Mucosa of rectum (tissue), 2 donors: Measurements from ENCODE around the gene CARD19.

Experiments used
- H3K27ac ChIP-seq, 2 donors: one replicate each; pipeline ENCODE4 v1.7.0; 2013; ENCODE audit warnings: inconsistent platforms in 2 of 2, low read depth in 2 of 2, low read length in 2 of 2
- H3K27me3 ChIP-seq, 2 donors: one replicate each; pipeline ENCODE4 v1.7.0; 2013; ENCODE audit warnings: low read length in 2 of 2; ENCODE audit not compliant: control insufficient read depth in 2 of 2, insufficient read depth in 2 of 2
- H3K36me3 ChIP-seq, 2 donors: one replicate each; pipeline ENCODE4 v1.7.0; 2013; ENCODE audit warnings: low read length in 2 of 2; ENCODE audit not compliant: control insufficient read depth in 2 of 2, insufficient read depth in 2 of 2
- H3K4me1 ChIP-seq, 2 donors: one replicate each; pipeline ENCODE4 v1.7.0; 2013; ENCODE audit warnings: low read length in 2 of 2, mild to moderate bottlenecking in 1 of 2; ENCODE audit not compliant: control insufficient read depth in 2 of 2, insufficient read depth in 2 of 2
- H3K4me3 ChIP-seq, 2 donors: one replicate each; pipeline ENCODE4 v1.7.0; 2013; ENCODE audit warnings: low read length in 2 of 2
- H3K9ac ChIP-seq, 2 donors: one replicate each; pipeline ENCODE4 v1.7.0; 2013; ENCODE audit warnings: low read length in 2 of 2, low read depth in 1 of 2, mild to moderate bottlenecking in 1 of 2
- H3K9me3 ChIP-seq, 2 donors: one replicate each; pipeline ENCODE4 v1.7.0; 2013; ENCODE audit warnings: low read length in 2 of 2; ENCODE audit not compliant: control insufficient read depth in 2 of 2
- donor health status: healthy.
- donor health status: Normal muscosa, but diverticular disease.

The CARD19 gene

DNA sequence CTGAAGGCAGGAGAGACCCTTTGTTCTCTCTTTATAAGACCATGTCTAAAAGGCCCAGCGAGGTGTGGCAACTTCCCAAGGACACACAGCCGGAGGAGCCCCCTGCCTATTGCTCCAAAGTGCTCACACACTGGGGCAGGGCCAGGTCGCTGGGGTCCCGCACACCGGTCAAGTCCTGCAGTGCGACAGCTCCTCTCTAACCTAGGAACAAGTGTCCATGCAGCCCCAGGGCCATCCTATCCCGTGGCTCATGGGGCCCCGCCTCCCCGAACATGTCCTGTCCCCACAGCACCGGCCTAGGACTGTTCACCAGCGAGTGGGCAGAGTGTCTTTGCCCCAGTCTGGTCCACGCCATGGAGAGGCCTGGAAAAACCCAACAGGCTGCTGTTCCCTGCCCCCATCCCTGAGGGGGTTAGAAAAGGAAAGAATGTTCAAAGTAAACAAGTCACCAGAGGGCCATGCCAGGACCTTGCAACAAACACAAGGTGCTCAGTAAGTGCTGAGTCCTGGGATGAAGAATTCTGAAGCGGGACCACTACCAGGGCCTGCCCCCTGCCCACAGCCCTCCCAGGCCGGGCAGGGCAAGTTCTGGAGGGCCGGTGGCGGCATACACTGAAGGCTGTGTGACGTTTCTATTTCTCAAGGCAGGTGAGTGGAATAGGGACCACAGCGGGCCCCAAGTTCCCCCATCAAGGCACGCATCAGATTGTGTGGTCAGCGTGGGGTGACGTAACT, 37.1 kb downstream of the CARD19 start:
- H3K9me3 ChIP-seq, result no peaks in the 10 kb centered on the region
- H3K4me1 ChIP-seq, result peaks cover 43 to 48% of the 10 kb centered on the region in 2 donors
- peak overlapping the region; percentile 83 to 85 for H3K4me3 ChIP-seq
- no peaks in the 10 kb centered on the region for H3K36me3 ChIP-seq
- H3K27ac ChIP-seq, result peak overlapping the region; percentile 94
- peak overlapping the region; percentile 85 to 95 for H3K9ac ChIP-seq
- no peaks in the 10 kb centered on the region for H3K27me3 ChIP-seq

DNA sequence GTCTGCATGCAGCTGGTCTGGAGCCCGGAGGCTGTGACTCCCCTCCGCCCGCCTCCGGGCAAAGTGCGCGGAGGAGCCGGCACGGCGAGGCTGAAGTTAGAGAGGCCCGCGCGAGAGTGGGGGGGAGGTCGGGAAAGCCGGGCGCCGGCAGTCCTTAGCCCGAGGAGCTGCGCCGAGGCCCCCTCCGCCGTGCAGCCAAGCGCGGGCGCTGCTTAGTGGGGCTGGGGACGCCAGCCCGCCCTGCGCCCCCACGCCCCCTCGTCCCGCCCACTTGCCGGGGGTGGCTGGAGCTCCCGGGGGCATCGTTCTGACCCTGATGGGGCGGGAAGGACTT, 37.6 kb downstream of the CARD19 start:
- peak overlapping the region; percentile 94 for H3K27ac ChIP-seq
- H3K4me1 ChIP-seq, result peaks cover 39 to 43% of the 10 kb centered on the region in 2 donors
- H3K9ac ChIP-seq, result peak overlapping the region; percentile 85 to 95
- peak overlapping the region; percentile 83 to 85 for H3K4me3 ChIP-seq
- no peaks in the 10 kb centered on the region for H3K36me3 ChIP-seq
- H3K9me3 ChIP-seq, result no peaks in the 10 kb centered on the region
- no peaks in the 10 kb centered on the region for H3K27me3 ChIP-seq

DNA sequence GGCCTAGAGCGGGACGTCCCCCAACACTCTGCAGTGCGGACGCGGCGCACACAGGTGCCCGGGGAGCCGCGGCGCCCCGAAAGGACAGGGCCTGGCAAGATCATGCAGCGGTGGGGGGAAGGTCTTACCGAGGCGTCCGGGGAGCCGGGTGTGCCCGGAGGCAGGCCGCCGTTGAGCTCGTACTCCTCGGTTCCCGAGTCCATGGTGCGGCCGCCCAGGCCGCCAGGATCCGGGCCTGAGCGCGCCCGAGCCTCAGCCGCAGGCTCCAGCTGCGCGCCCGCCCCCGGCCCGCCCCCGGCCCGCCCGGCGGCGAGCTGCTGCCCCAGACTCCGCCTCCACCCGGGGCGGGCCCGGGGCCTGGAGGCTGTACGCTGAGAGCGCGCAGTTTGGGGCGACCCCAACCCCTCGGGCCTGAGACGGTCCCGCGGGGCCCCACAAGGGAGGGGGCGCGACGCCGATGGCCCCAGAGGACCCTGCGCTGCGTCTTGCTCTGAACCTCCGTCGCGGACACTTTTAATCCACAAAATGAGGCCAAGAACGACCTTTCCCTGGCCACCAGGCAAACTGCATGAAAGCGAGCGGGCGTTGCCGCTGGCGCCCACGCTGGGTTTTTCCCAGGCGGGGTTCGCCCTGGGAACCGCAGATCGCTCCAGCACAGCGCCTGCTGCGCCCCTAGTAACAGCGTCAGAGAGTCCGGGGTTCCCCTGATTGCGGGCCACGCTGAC, 38.2 kb downstream of the CARD19 start, which contains the start of gene NINJ1:
Gene NINJ1, minus strand, starts transcription at position 237 of the 725 bp plus-strand sequence. Its CDS starts 34 bp downstream, at position 203.
- no peaks in the 10 kb centered on the region for H3K27me3 ChIP-seq
- peak within 1 kb of the TSS; percentile 83 to 85 for H3K4me3 ChIP-seq
- H3K9me3 ChIP-seq, result no peaks in the 10 kb centered on the region
- peak within 1 kb of the TSS; percentile 94 for H3K27ac ChIP-seq
- H3K4me1 ChIP-seq, result peaks cover 39 to 43% of the 10 kb centered on the region in 2 donors
- H3K36me3 ChIP-seq, result no peaks in the 10 kb centered on the region
- peak within 1 kb of the TSS; percentile 91 to 95 for H3K9ac ChIP-seq

DNA sequence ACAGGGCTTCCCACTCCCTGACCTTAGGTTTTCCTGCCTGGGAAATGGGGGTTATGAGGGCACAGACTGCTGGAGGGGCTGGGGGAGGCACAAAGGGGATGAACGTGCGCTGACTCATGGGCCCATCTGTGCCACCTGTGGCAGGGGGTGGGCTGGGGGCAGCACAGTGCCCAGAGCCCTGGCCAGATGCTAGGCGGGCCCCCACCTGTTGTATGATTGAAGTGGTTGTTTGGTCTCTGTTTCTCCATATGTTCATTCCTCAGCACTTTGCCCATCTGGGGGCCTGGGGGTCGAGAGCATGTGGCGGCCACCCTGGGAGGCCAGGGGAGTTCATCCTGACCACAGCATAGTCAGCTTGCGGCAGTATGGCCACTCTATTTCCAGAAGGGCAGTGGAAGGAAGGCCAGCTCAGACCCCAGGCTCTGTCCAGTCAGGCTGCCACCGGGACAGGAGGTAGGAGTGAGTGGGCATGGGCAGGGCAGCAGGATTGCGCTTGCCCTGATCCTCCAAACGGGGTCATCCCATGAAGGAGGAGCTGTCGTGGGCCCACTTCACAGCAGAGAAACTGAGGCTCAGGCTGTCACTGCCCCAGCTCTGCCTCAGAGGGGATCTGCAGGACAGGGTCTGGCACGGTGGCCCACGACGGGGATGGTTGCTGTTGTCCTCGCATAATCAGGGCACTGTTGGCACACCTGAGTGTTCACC, 38.9 kb downstream of the CARD19 start:
- no peaks in the 10 kb centered on the region for H3K9me3 ChIP-seq
- peak overlapping the region; percentile 91 to 95 for H3K9ac ChIP-seq
- peaks cover 39 to 40% of the 10 kb centered on the region in 2 donors for H3K4me1 ChIP-seq
- H3K27me3 ChIP-seq, result no peaks in the 10 kb centered on the region
- H3K4me3 ChIP-seq, result peak overlapping the region; percentile 83 to 85
- H3K27ac ChIP-seq, result peak overlapping the region; percentile 84 to 94
- no peaks in the 10 kb centered on the region for H3K36me3 ChIP-seq

DNA sequence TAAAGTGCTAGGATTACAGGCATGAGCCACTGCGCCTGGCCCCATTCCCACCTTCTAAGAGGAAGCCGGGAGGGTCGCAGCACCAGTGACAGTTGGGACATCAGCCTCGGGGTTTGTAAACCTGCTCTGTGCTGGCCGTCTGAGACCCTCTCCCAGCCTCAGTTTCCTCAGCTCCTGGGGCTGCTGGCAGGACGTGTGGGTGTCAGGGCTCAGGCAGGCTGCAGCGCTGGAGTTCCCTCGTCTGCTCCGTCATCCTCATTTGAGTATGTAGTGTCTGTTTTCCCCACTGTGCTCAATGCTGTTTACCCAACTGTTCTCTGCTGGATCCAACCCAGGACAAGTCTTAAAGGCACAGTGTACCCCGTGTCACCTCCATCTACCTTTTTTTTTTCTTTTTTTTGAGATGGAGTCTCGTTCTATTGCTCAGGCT, 40.0 kb downstream of the CARD19 start:
- no peak overlapping the region for H3K4me3 ChIP-seq
- H3K27ac ChIP-seq, result no peak overlapping the region
- H3K9ac ChIP-seq, result peak overlapping the region in 1 of 2 donors; percentile 12
- H3K27me3 ChIP-seq, result no peaks in the 10 kb centered on the region
- no peaks in the 10 kb centered on the region for H3K9me3 ChIP-seq
- peaks cover 34 to 38% of the 10 kb centered on the region in 2 donors for H3K4me1 ChIP-seq
- no peaks in the 10 kb centered on the region for H3K36me3 ChIP-seq

DNA sequence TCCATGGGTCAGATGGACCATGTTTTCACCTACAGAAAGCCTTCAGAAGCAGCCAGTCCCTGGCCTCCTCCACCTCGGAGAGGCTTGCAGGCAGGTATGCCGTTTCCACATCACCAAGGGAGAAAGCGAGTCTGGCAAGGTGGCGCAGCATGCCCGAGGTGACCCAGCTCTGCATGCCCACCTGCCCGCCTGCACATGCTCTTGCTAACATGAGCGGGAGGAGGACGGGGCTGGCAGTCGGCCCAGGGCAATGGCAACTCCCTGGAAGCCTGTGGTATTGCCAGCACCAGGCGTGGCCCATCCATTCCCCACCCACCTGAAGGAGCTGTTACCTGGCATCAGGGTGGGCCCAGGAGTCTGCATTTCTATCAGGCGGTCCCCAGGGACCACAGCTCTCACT, 41.3 kb downstream of the CARD19 start:
- no peak overlapping the region for H3K4me3 ChIP-seq
- no peaks in the 10 kb centered on the region for H3K27me3 ChIP-seq
- no peak overlapping the region for H3K27ac ChIP-seq
- H3K9ac ChIP-seq, result no peak overlapping the region
- peaks cover 22 to 25% of the 10 kb centered on the region in 2 donors for H3K4me1 ChIP-seq
- H3K9me3 ChIP-seq, result no peaks in the 10 kb centered on the region
- H3K36me3 ChIP-seq, result no peaks in the 10 kb centered on the region

DNA sequence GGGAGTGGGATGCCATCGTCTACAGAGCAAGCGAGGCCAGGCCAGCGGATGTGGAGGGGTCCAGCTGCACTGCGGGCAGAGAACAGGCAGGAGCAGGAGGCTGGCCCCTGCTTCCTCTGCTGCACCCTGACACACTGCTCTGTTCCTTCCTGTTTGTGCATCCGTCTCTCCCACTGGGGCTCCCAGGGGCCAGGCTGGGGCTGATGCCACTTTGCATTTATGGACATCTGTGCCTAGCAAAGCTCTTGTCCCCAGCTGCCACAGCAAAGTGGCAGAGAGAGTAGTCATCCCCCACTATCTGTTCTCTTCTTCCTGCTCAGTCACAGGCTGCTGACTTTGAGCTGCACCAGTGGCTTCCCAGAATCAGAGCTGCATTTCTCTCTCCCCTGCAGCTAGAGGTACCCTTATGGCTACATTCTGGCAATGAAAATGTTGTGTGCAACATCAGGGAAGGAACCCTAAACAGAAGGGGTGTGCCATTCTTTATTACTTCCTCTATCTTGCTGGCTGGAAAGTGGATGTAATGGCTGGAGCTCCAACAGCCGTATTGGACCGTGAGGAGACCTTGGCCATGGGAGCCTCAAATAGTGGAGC, 42.3 kb downstream of the CARD19 start:
- peaks cover 13 to 15% of the 10 kb centered on the region in 2 donors for H3K4me1 ChIP-seq
- H3K27ac ChIP-seq, result no peak overlapping the region
- H3K36me3 ChIP-seq, result no peaks in the 10 kb centered on the region
- no peaks in the 10 kb centered on the region for H3K9me3 ChIP-seq
- no peaks in the 10 kb centered on the region for H3K27me3 ChIP-seq
- H3K9ac ChIP-seq, result no peak overlapping the region
- H3K4me3 ChIP-seq, result no peak overlapping the region

DNA sequence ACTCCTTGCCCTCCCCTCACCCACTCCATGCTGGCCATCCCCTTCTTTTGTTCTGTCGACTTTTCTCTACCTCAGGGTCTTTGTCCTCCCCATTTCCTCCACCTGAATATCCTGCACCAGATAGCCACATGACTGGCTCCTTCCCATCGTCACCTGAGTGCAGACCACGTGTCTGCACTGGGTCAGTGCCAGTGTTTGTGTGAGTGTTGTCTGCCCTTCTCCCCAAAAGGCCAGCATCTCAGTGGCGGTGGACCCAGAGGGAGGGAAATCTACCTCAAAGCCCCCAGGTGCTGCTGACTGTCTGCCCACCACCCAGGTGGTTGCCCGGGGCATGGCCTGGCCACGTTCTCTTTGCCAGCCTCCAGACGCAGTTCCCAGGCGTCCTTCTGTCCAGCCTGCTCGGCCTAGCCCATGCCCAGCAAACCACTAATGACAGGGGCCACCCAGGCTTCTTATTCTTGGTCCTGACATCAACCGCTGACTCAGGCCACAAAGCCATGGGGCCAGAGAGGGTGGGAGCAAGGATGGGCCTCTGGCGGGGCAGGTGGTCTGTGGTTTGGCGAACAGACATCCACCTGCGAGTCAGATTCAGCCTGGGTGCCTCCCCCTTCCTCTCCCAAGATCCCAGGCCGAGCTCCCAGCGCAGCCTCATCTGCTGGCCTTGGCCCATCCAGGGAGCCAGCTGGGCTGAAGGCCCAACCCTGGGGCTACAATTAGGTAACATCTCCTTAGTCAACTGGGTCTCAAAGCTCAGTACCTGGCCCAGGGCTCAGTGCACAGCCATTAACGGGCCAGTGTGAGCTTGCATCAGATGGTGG, 43.6 kb downstream of the CARD19 start:
- no peak overlapping the region for H3K4me3 ChIP-seq
- H3K36me3 ChIP-seq, result no peaks in the 10 kb centered on the region
- H3K27me3 ChIP-seq, result no peaks in the 10 kb centered on the region
- no peak overlapping the region for H3K9ac ChIP-seq
- peaks cover 10 to 16% of the 10 kb centered on the region in 2 donors for H3K4me1 ChIP-seq
- no peaks in the 10 kb centered on the region for H3K9me3 ChIP-seq
- H3K27ac ChIP-seq, result no peak overlapping the region

DNA sequence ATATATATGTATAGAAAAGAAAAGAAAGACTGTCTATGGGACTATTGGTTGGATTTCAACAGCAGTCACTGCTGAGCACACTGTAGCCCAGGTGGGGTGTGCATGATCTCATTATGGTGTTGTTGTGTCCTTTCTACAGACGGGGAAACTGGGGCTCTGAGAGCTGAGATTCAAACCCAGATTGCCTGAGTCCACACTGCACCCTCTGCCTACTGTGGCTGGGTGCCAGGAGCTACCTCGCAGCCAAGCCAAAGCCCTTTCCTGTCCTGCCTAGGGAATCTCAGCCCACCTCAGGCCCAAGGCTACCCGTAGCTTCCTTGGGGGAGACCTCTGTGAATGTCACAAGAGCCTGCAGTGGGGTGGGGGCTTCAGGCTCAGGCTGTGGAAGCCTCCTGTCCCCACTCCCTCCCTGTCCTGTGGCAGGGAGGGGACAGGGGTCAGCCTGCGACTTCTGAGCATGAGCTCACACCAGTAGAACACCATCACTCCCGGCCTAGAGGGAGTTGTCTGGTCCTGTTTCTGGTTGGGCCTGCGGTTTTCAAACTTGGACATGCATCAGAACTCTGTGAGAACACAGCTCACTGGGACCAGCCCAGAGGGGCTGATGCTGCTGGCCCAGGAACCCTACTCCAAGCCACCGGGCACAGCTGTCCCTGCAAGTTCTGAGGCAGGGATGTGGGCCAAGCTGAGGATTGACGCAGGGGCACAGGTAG, 45.9 kb downstream of the CARD19 start:
- Histone ChIP-seq H3K9ac (no peak overlapping the region), H3K27ac (no peak overlapping the region), H3K4me3 (no peak overlapping the region), H3K4me1 (peaks cover 0 to 6% of the 10 kb centered on the region in 2 donors), H3K9me3 (no peaks in the 10 kb centered on the region), H3K36me3 (no peaks in the 10 kb centered on the region), H3K27me3 (no peaks in the 10 kb centered on the region)
